T-helper 2 cell treated with Interferon-gamma antibody and Interleukin-4, amounts not matched to agents 5 μg/mL and 100 μg/mL, for 36 hours (primary cell): ENCODE results near the gene MMP17.

ENCODE experiments used
- DNase-seq: peaks from one replicate; pipeline ENCODE4 v3.0.0; 2021; ENCODE audit warnings: low spot score
- H3K27ac Mint-ChIP-seq: one replicate; pipeline ENCODE4 v1.8.0; 2021; ENCODE audit warnings: mild to moderate bottlenecking, mixed read lengths
- H3K27me3 Mint-ChIP-seq: one replicate; pipeline ENCODE4 v1.8.0; 2021; ENCODE audit warnings: low read depth, mixed read lengths
- H3K36me3 Mint-ChIP-seq: one replicate; pipeline ENCODE4 v1.8.0; 2021; ENCODE audit warnings: low read depth, mixed read lengths
- H3K4me1 Mint-ChIP-seq: one replicate; pipeline ENCODE4 v1.8.0; 2021; ENCODE audit warnings: low read depth, mixed read lengths
- H3K4me3 Mint-ChIP-seq: one replicate; pipeline ENCODE4 v1.8.0; 2022; ENCODE audit warnings: mild to moderate bottlenecking, moderate library complexity, mixed read lengths
- H3K9me3 Mint-ChIP-seq: one replicate; pipeline ENCODE4 v1.8.0; 2021; ENCODE audit warnings: mixed read lengths

MMP17 gene

GRCh38 chr12:131830335-131830913, 2.2 kb downstream of the MMP17 start:
- no peaks in the 10 kb centered on the region for H3K4me1 Mint-ChIP-seq
- H3K27me3 Mint-ChIP-seq: peaks cover 42% of the 10 kb centered on the region
- H3K27ac Mint-ChIP-seq: no peak overlapping the region
- H3K9me3 Mint-ChIP-seq: no peaks in the 10 kb centered on the region
- no peak overlapping the region for H3K4me3 Mint-ChIP-seq
- no peaks in the 10 kb centered on the region for H3K36me3 Mint-ChIP-seq
- DNase-seq: peak; percentile 21

- no peaks in the 10 kb centered on the region for H3K36me3 Mint-ChIP-seq
- DNase-seq: no peak
- H3K27me3 Mint-ChIP-seq: peaks cover 41% of the 10 kb centered on the region
- H3K27ac Mint-ChIP-seq: no peak overlapping the region
- peak overlapping the region; percentile 59 for H3K4me3 Mint-ChIP-seq
- no peaks in the 10 kb centered on the region for H3K9me3 Mint-ChIP-seq
- no peaks in the 10 kb centered on the region for H3K4me1 Mint-ChIP-seq
These were observed 2.9 kb downstream of the MMP17 start for GRCh38 chr12:131830914-131831571.

- peaks cover 35% of the 10 kb centered on the region for H3K27me3 Mint-ChIP-seq
- no peaks in the 10 kb centered on the region for H3K36me3 Mint-ChIP-seq
- no peak overlapping the region for H3K27ac Mint-ChIP-seq
- no peak overlapping the region for H3K4me3 Mint-ChIP-seq
- no peaks in the 10 kb centered on the region for H3K9me3 Mint-ChIP-seq
- no peaks in the 10 kb centered on the region for H3K4me1 Mint-ChIP-seq
- DNase-seq: no peak
These were observed 3.4 kb downstream of the MMP17 start for GRCh38 chr12:131831635-131832041.

- Mint-ChIP-seq H3K27ac (no peak overlapping the region), H3K27me3 (peaks cover 27% of the 10 kb centered on the region), H3K4me1 (no peaks in the 10 kb centered on the region), H3K9me3 (no peaks in the 10 kb centered on the region), H3K36me3 (no peaks in the 10 kb centered on the region), H3K4me3 (no peak overlapping the region)
- DNase-seq: no peak
These were observed 4.4 kb downstream of the MMP17 start for GRCh38 chr12:131832321-131833231.

- H3K4me3 Mint-ChIP-seq: no peak overlapping the region
- no peak overlapping the region for H3K27ac Mint-ChIP-seq
- H3K4me1 Mint-ChIP-seq: no peaks in the 10 kb centered on the region
- H3K9me3 Mint-ChIP-seq: no peaks in the 10 kb centered on the region
- H3K27me3 Mint-ChIP-seq: peaks cover 25% of the 10 kb centered on the region
- H3K36me3 Mint-ChIP-seq: no peaks in the 10 kb centered on the region
- no peak for DNase-seq
These were observed 5.2 kb downstream of the MMP17 start for GRCh38 chr12:131833288-131833895.

GRCh38 chr12:131833896-131834641, 5.9 kb downstream of the MMP17 start:
- Mint-ChIP-seq H3K27ac (no peak overlapping the region), H3K36me3 (no peaks in the 10 kb centered on the region), H3K27me3 (peaks cover 25% of the 10 kb centered on the region), H3K4me1 (no peaks in the 10 kb centered on the region), H3K4me3 (no peak overlapping the region), H3K9me3 (no peaks in the 10 kb centered on the region)
- no peak for DNase-seq

GRCh38 chr12:131834798-131835615, 6.8 kb downstream of the MMP17 start:
- DNase-seq: no peak
- Mint-ChIP-seq H3K36me3 (no peaks in the 10 kb centered on the region), H3K4me1 (no peaks in the 10 kb centered on the region), H3K27me3 (peaks cover 18% of the 10 kb centered on the region), H3K27ac (no peak overlapping the region), H3K9me3 (no peaks in the 10 kb centered on the region), H3K4me3 (no peak overlapping the region)

- no peaks in the 10 kb centered on the region for H3K9me3 Mint-ChIP-seq
- H3K27me3 Mint-ChIP-seq: peaks cover 17% of the 10 kb centered on the region
- no peaks in the 10 kb centered on the region for H3K4me1 Mint-ChIP-seq
- DNase-seq: no peak
- H3K4me3 Mint-ChIP-seq: no peak overlapping the region
- H3K36me3 Mint-ChIP-seq: no peaks in the 10 kb centered on the region
- H3K27ac Mint-ChIP-seq: no peak overlapping the region
These were observed 7.5 kb downstream of the MMP17 start for GRCh38 chr12:131835616-131836171.

- H3K36me3 Mint-ChIP-seq: no peaks in the 10 kb centered on the region
- H3K4me1 Mint-ChIP-seq: no peaks in the 10 kb centered on the region
- H3K27ac Mint-ChIP-seq: no peak overlapping the region
- peaks cover 12% of the 10 kb centered on the region for H3K27me3 Mint-ChIP-seq
- H3K4me3 Mint-ChIP-seq: no peak overlapping the region
- DNase-seq: no peak
- no peaks in the 10 kb centered on the region for H3K9me3 Mint-ChIP-seq
These were observed 8.0 kb downstream of the MMP17 start for GRCh38 chr12:131836193-131836592.

GRCh38 chr12:131836714-131837397, 8.7 kb downstream of the MMP17 start:
- H3K4me1 Mint-ChIP-seq: no peaks in the 10 kb centered on the region
- no peaks in the 10 kb centered on the region for H3K36me3 Mint-ChIP-seq
- no peaks in the 10 kb centered on the region for H3K9me3 Mint-ChIP-seq
- no peak overlapping the region for H3K4me3 Mint-ChIP-seq
- H3K27me3 Mint-ChIP-seq: peaks cover 9% of the 10 kb centered on the region
- no peak overlapping the region for H3K27ac Mint-ChIP-seq
- DNase-seq: no peak

GRCh38 chr12:131840643-131841416, 12.6 kb downstream of the MMP17 start:
- no peaks in the 10 kb centered on the region for H3K27me3 Mint-ChIP-seq

GRCh38 chr12:131841547-131841946, 13.4 kb downstream of the MMP17 start:
- no peak overlapping the region for H3K4me3 Mint-ChIP-seq
- H3K36me3 Mint-ChIP-seq: no peaks in the 10 kb centered on the region
- H3K27me3 Mint-ChIP-seq: no peaks in the 10 kb centered on the region
- no peak for DNase-seq
- H3K4me1 Mint-ChIP-seq: no peaks in the 10 kb centered on the region
- no peaks in the 10 kb centered on the region for H3K9me3 Mint-ChIP-seq
- no peak overlapping the region for H3K27ac Mint-ChIP-seq

More at GRCh38 chr12:131840643-131841416, 12.6 kb downstream of the MMP17 start:
- no peak overlapping the region for H3K27ac Mint-ChIP-seq
- H3K4me3 Mint-ChIP-seq: no peak overlapping the region
- no peak for DNase-seq
- H3K4me1 Mint-ChIP-seq: no peaks in the 10 kb centered on the region
- no peaks in the 10 kb centered on the region for H3K9me3 Mint-ChIP-seq
- H3K36me3 Mint-ChIP-seq: no peaks in the 10 kb centered on the region
